ENCODE measurements around the gene CAMTA1.

CAMTA1 gene

DNA sequence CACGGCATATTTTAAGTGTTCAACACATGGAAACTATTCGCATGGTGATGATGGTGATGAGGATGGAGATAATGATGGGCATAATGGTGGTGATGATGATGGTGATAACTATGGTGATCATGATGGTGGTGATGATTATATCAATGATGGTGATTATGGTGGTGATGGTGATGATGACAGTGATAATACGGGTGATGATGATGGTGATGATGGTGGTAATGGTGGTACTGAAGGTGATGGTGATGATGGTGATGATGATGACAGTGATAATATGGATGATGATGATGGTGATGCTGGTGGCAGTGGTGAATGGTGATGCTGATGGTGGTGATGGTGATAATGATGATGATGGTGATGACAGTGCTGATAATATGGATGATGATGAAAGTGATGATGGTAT, 644.0 kb downstream of the CAMTA1 start:
- ChIA-PET CTCF (no interaction called here), POLR2A (ENCODE audit: low non-redundant PET) (no interaction called here)
- no peak for DNase-seq (ENCODE audit: low spot score)
- TF ChIP-seq, protein P1, sequence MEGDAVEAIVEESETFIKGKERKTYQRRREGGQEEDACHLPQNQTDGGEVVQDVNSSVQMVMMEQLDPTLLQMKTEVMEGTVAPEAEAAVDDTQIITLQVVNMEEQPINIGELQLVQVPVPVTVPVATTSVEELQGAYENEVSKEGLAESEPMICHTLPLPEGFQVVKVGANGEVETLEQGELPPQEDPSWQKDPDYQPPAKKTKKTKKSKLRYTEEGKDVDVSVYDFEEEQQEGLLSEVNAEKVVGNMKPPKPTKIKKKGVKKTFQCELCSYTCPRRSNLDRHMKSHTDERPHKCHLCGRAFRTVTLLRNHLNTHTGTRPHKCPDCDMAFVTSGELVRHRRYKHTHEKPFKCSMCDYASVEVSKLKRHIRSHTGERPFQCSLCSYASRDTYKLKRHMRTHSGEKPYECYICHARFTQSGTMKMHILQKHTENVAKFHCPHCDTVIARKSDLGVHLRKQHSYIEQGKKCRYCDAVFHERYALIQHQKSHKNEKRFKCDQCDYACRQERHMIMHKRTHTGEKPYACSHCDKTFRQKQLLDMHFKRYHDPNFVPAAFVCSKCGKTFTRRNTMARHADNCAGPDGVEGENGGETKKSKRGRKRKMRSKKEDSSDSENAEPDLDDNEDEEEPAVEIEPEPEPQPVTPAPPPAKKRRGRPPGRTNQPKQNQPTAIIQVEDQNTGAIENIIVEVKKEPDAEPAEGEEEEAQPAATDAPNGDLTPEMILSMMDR (conservative IDR thresholded peaks at IDR 0.05; ENCODE audit: low read depth) = no peak
- no peak overlapping the region for H3K27ac ChIP-seq

DNA sequence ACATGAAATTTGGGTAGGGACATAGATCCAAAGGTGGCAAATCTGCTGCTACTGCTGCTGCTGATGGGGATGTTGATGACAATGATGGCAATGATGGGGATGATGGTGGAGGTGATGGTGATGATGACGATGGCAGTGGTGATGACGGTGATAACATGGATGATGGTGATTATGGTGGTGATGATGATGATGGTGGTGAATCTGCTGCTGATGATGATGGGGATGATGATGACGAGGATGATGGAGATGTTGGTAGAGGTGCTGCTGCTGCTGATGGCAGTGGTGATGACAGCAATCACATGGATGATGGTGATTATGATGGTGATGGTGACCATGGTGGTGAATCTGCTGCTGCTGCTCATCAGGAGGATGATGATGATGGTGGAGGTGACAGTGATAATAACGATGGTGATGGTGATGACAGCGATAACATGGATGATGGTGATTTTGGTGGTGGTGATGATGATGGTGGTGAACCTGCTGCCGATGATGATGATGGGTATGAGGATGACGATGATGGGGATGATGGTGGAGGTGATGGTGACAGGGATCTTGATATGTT, 644.9 kb downstream of the CAMTA1 start:
- TF ChIP-seq, protein P1 (conservative IDR thresholded peaks at IDR 0.05; ENCODE audit: low read depth) = no peak
- H3K27ac ChIP-seq = no peak overlapping the region
- no peak for DNase-seq (ENCODE audit: low spot score)
- ChIA-PET POLR2A (ENCODE audit: low non-redundant PET) (no interaction called here), CTCF (no interaction called here)

DNA sequence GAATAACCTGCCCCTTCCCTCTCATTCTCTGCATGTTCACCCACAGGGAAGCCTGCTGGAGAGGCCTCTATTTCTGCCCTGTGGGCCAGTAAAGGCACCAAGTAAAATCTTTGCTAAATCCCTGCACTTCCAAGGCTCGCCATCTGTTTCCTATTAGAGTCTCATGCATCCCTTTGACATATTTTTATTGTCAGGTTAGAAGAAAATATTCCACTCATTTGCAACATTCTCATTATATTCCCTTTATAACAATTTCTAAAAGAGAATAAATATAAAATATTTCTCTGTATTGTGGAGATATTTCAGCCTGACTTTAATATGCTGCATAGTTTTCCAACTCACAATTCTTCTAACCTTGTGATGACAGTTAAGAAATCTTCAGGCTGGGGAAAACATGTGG, 645.4 kb downstream of the CAMTA1 start:
- TF ChIP-seq, protein P1 (conservative IDR thresholded peaks at IDR 0.05; ENCODE audit: low read depth) = no peak
- ChIA-PET CTCF (no interaction called here), POLR2A (ENCODE audit: low non-redundant PET) (no interaction called here)
- DNase-seq (ENCODE audit: low spot score) = no peak
- no peak overlapping the region for H3K27ac ChIP-seq

DNA sequence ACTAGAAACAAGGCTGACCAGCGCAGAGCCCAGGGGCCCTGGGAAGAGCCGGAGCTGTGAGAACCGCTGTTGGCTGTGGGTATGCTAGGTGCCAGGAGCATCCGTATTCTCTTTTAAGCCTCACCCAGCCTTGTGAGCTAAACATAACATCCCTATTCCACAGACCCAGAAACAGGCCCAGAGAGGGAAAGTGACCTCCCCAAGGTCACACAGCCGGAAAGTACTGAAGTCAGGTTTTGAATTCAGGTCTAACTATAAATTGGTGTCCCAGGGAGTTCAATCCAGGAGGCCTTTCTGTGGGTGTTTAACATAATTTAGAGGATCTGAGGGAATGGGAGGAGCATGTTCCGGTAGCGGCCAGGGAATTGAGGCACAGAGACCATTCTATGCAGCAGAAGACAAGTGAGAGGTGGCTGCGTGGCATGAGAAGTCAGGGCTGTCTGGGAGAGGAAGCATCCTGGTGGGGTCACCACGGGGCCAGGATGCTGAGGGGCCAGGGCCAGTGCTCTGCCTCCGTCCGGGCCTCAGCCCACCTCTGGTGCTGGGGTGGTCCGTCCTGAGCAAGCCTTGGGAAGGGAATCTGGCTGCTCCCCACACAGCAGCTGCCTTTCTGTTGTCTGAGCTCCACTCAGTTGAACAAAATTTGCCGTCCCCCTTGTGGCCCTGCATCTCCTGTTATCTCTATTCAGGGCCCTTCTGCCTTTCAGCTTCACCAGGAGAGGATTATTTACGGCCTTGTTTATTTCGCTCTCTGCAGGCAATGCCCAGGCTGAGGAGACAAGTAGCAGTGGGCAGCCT, 647.0 kb downstream of the CAMTA1 start:
- POLR2A ChIA-PET (ENCODE audit: low non-redundant PET) = no interaction called here
- no peak overlapping the region for H3K27ac ChIP-seq

DNA sequence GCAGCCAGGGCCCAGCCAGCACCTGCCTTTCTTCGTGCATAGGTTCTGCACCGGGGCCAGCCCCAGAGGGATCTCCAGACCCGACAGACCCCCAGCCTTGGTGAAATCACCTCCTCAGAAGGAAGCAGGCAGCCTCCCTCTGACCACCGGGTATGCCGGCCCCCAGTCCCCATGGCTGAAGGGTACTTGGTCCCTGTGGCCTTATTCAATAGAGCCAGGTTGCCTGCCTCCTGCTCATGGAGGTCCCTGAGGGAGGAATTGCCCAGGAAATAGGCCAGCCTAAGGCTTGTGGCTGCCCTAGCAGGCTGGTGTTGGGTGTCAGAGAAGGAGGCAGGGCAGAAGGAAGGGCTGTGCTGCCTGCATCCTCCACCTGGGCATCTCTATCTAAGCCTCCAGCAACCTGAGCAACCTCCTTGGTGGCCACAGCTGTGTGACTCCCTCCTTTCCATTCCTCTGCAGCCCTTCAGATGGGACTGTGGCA, 647.7 kb downstream of the CAMTA1 start:
- DNase-seq (ENCODE audit: low spot score) = no peak
- no peak overlapping the region for H3K27ac ChIP-seq
- ChIA-PET CTCF (no interaction called here), POLR2A (ENCODE audit: low non-redundant PET) (no interaction called here)
- TF ChIP-seq, protein P1 (conservative IDR thresholded peaks at IDR 0.05; ENCODE audit: low read depth) = no peak

More for the DNA sequence above, 647.0 kb downstream of the CAMTA1 start:
- DNase-seq (ENCODE audit: low spot score) = no peak
- TF ChIP-seq, protein P1 (conservative IDR thresholded peaks at IDR 0.05; ENCODE audit: low read depth) = no peak
- CTCF ChIA-PET = no interaction called here

DNA sequence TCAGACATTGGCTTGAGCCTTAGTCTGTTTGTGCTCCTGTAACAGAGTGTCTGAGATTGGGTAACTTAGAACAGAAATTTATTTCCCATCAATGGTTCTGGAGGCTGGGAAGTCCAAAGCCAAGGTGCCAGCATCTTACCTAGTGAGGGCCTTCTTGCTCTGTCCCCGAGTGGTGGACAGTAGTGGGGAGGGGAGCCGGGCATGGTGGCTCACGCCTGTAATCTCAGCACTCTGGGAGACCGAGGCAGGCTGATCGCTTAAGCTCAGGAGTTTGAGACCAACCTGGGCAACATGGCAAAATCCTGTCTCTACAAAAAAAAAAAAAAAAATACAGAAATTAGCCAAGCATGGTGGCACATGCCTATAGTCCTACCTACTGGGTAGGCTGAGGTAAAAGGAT, 649.3 kb downstream of the CAMTA1 start:
- ChIA-PET POLR2A (ENCODE audit: low non-redundant PET) (no interaction called here), CTCF (no interaction called here)
- TF ChIP-seq, protein P1 (conservative IDR thresholded peaks at IDR 0.05; ENCODE audit: low read depth) = no peak
- no peak overlapping the region for H3K27ac ChIP-seq
- no peak for DNase-seq (ENCODE audit: low spot score)
